Stimulated activated CD8-positive, alpha-beta memory T cell treated with anti-CD3 and anti-CD28 coated beads, Interleukin-7, amount 100 ng/mL, for 48 hours (primary cell): ENCODE data around the gene KRTAP10-9.
"Not testable (repeated sequence)": the region's sequence is repeated elsewhere in the genome, so short reads cannot be mapped to it uniquely, and the experiment has no call there.

Experiments
- DNase-seq, 2 donors: peaks; one replicate each; pipeline ENCODE4 v3.0.0-alpha.2; 2020; ENCODE audit warnings: low read depth in 1 of 2; ENCODE audit errors: extremely low read depth in 1 of 2

Gene KRTAP10-9

GRCh38 chr21:44594406-44594916, 32.4 kb upstream of the KRTAP10-9 start:
- DNase-seq: no peak

GRCh38 chr21:44595524-44595923, 31.4 kb upstream of the KRTAP10-9 start:
- DNase-seq: no peak

GRCh38 chr21:44596068-44596725, 30.7 kb upstream of the KRTAP10-9 start:
- DNase-seq: no peak

DNA sequence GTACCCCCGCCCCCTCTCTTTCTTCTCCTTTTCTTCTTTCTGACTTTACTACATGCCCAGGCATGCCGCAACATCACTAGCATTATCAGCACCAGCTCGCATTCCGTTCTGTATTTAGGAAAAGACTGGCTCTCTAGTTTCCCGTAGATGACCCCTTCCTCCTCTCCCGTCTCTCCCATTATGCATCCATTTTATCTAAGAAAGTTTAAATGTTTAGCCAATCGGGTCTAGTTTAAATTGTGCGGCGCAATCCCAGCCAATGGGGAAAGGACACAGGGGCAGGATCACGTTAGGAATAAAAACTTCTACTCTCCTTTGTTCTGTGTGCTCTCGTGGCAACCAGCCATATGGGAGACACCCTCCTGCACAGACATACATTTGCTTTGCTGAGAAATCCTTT, 28.8 kb upstream of the KRTAP10-9 start:
- no peak for DNase-seq

GRCh38 chr21:44599264-44600029, 27.4 kb upstream of the KRTAP10-9 start:
- no peak for DNase-seq

DNA sequence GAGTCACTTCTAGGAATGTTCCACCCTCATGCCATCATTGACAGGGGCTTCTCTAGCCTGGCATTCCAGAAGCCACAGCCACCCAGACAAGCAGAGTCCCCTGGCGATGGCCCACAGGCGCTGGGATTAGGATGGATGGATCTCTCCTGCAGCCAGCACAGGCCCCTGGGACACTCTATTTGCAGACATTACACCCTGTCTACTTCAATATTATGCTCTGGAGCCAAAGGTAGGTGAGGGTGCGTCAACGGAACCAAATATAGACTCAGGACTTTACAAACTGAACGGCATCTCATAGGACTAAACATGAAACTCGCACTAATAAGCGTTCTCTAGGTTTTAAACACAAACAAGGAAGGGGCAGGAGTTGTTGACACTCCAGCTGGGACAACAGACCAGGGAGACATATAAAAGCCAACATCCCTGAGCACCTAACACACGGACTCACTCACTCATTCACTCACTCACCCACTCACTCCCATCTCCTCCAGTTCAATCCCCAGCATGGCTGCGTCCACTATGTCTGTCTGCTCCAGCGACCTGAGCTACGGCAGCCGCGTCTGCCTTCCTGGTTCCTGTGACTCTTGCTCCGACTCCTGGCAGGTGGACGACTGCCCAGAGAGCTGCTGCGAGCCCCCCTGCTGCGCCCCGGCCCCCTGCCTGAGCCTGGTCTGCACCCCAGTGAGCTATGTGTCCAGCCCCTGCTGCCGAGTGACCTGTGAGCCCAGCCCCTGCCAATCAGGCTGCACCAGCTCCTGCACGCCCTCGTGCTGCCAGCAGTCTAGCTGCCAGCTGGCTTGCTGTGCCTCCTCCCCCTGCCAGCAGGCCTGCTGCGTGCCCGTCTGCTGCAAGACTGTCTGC, 26.5 kb upstream of the KRTAP10-9 start, which contains the start of gene KRTAP10-7:
TSS of gene KRTAP10-7 (plus strand) at position 480 of the 861 bp plus-strand sequence. CDS start at position 505, 25 bp downstream.
- not testable (repeated sequence) for DNase-seq

- not testable (repeated sequence) for DNase-seq
Observed at GRCh38 chr21:44601091-44601490, 25.8 kb upstream of the KRTAP10-9 start.

GRCh38 chr21:44601596-44602462, 25.1 kb upstream of the KRTAP10-9 start:
- no peak for DNase-seq

DNA sequence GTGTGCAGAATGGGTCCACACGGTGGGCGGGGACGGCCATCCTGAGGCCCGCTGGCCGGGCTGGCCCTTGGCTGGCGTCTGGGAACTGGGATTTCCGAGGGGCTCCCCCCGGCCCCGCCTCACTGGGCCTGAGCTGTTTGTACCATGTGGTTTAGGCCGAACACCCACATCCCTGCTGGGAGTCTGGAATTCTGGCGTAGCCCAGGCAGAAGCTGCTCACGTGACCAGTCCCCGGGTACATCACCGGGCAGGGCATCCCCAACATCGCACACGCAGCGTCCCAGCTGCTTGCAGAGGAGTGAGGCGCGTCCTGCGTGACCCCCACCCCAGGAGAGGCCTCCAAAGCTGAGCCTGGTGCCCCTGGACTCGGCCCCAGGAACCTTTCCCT, 24.4 kb upstream of the KRTAP10-9 start:
- no peak for DNase-seq

DNA sequence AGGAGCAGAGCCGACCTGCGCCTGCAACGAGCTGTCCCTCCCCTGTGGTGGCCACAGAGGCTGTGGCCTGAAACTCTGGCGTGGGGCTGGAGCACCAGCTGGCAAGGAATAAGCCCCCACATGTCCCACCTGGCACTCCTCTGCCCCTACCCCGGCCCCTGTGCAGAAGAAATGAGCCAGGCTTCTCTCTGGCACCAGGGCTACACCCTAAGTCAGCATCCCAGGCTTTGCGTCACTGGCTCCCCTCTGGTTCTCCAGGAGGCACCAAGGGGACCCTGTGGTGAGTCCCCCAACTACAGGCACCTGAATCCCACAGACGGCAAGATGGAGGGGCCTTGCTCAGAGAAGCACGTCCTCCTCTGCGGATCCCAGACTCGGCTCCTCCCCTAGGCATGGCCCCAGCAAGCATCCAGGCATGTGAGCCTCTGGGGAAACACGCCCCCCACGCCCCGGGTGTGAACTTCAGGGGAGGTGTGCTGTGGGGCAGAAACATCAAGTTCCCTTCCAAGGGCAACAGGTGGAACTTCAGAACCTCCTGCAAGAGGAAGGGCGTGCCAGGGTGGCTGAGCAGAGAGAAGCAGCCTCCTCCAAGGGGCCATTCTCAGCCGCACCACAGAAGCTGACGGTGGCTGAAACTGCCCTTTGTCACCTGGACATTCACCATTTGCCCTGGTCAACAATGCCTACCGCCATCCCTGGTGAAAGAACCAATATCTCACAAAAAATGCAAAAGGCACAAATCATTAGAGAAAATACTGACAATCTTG, 23.6 kb upstream of the KRTAP10-9 start:
- DNase-seq: no peak

DNA sequence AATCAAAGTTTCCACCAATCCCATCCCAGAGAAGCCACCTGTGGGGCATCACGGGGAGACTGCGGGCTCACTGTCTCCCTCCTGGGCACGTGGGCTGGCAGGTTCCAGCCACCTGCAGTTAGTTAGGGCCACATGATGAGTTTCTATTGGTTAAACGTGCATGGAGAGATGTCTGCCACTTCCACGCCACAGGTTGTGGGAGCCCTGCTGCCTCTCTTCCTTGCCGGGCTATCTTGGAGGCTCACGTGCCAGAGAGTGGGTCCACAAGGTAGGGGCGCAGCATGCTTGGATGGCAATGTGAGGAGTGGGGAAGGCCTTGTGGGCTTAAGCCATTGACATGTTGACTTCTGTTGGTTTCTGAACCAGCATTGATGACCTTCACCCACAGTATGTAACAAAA, 23.0 kb upstream of the KRTAP10-9 start:
- no peak for DNase-seq

DNA sequence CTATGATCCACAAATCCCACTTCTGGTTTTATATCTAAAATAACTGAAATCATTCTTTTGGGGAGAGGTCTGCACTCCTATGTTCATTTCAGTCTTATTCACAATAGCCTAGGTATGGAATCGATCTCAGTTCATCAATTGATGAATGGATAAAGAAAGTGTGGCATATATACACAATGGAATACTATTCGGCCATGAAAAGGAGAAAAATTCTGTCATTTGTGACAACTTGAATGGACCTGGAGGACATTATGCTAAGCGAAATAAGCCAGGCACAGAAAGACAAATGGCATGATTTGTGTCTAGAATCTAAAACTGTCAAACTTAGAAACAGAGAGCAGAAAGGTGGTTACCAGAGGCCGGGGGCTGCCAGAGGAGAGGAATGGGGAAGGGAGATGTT, 20.4 kb upstream of the KRTAP10-9 start:
- DNase-seq: no peak

DNA sequence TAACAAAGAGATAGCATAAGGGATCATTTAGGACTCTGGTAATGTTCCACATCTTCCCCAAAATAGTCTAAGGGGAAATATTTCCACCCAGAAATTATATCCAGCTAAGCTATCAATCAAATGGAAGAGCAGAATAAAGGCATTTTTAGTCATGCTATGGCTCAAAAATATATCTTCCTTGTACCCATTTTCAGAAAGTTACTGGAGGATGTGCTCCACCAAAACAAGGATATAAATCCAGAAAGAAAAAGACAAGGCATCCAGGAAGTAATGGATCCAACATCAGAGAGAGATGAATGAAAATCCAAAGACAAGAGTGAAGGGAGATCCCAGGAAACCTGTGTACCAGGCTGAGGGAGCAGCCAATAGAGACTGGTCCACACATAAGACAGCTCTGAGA, 17.7 kb upstream of the KRTAP10-9 start:
- DNase-seq: no peak

- not testable (repeated sequence) for DNase-seq
Observed at GRCh38 chr21:44610157-44610843, 16.6 kb upstream of the KRTAP10-9 start.

GRCh38 chr21:44611551-44611950, 15.3 kb upstream of the KRTAP10-9 start:
- DNase-seq: no peak

GRCh38 chr21:44612029-44612486, 14.8 kb upstream of the KRTAP10-9 start, which contains the start of gene KRTAP10-8:
Gene KRTAP10-8 (plus strand): TSS chr21:44612079. CDS start chr21:44612101, 22 bp downstream.
- no peak for DNase-seq

GRCh38 chr21:44612669-44613229, 14.1 kb upstream of the KRTAP10-9 start:
- DNase-seq: no peak
